Upper lobe of left lung (tissue), 6 donors: ENCODE results near the gene TTLL5. TPM values are rescaled to one million over a fixed set of nuclear protein-coding genes. Genes with fewer than 3 reads are reported as not detected.

ENCODE experiments used
- ATAC-seq, 2 donors: fragments of 200-7000 bp; cut with Tn5 transposase; one replicate each; pipeline ENCODE4 v1.9.1; 2022; ENCODE audit warnings: mild to moderate bottlenecking in 2 of 2, moderate library complexity in 2 of 2; ENCODE audit not compliant: low FRiP score in 2 of 2
- DNase-seq, 2 donors: peaks; one replicate each; pipeline ENCODE4 v3.0.0-alpha.2; 2019 to 2020
- H3K27ac ChIP-seq, 4 donors: fragments of 200-600 bp; sonication (generic); one replicate each; pipeline ENCODE4 v1.5.1; 2016 to 2019
- H3K27me3 ChIP-seq, 4 donors: fragments of 200-600 bp; sonication (generic); one replicate each; pipeline ENCODE4 v1.5.1; 2017 to 2019
- H3K36me3 ChIP-seq, 4 donors: fragments of 200-600 bp; sonication (generic); one replicate each; pipeline ENCODE4 v1.5.1; 2016 to 2019
- H3K4me1 ChIP-seq, 4 donors: fragments of 200-600 bp; sonication (generic); one replicate each; pipeline ENCODE4 v1.5.1; 2018 to 2019
- H3K4me3 ChIP-seq, 4 donors: fragments of 200-600 bp; sonication (generic); one replicate each; pipeline ENCODE4 v1.5.1; 2017 to 2019; ENCODE audit warnings: mild to moderate bottlenecking in 2 of 4, moderate library complexity in 1 of 4
- H3K9me3 ChIP-seq, 4 donors: fragments of 200-600 bp; sonication (generic); one replicate each; pipeline ENCODE4 v1.5.1; 2018 to 2019
- CTCF ChIP-seq, 6 experiments: fragments of 450-650 bp in 4 of 6; fragments of 200-600 bp in 2 of 6; sonication (generic) in 2 of 6; IDR thresholded peaks; one replicate each; pipeline ENCODE4 v1.5.1; 2016 to 2019; ENCODE audit warnings: antibody characterized with exemption in 6 of 6
- EP300 ChIP-seq, 4 donors: sonication (generic); formaldehyde crosslinking; IDR thresholded peaks; one replicate each; pipeline ENCODE4 v1.5.1; 2017; ENCODE audit warnings: antibody characterized with exemption in 4 of 4, control low read depth in 2 of 4
- POLR2A ChIP-seq, 4 donors: fragments of 450-650 bp; IDR thresholded peaks; one replicate each; pipeline ENCODE4 v1.5.1; 2016 to 2017; ENCODE audit warnings: antibody characterized with exemption in 4 of 4, mild to moderate bottlenecking in 2 of 4
- POLR2AphosphoS5 ChIP-seq, 2 donors: sonication (generic); formaldehyde crosslinking; IDR thresholded peaks; one replicate each; pipeline ENCODE4 v1.5.1; 2017; ENCODE audit warnings: antibody characterized with exemption in 2 of 2
- WGBS, 2 donors: methylation state at CpG; one replicate each; pipeline ENCODE4 v1.1.5; 2017 to 2018; 5-methylcytosine and 5-hydroxymethylcytosine counted together
- total RNA-seq, 6 donors: library from RNA; depleted of rRNA in 4 of 6; stranded (reverse); fragments of >200 nt in 4 of 6; gene quantifications; one replicate each; pipeline versions ENCODE4 v1.1.0 to v1.2.1, GENCODE V29; 2016 to 2021
- donor health status: DM: no; HTN: no; CAD: no; lungs with moderate emphysema.
- donor health status: DM: no; HTN: yes; CAD: no; lungs with severe emphysema.

Gene TTLL5
- total RNA-seq, 6 donors from 2014 or later = 24.5 to 85.9 (median 33.5) TPM

- Histone ChIP-seq H3K27ac (no peak overlapping the region), H3K27me3 (no peaks in the 10 kb centered on the region), H3K36me3 (peaks cover 0 to 10% (median 3%) of the 10 kb centered on the region in 4 donors), H3K4me3 (no peak overlapping the region), H3K9me3 (no peaks in the 10 kb centered on the region), H3K4me1 (peaks cover 0 to 16% (median 0%) of the 10 kb centered on the region in 4 donors)
- TF ChIP-seq EP300 (IDR thresholded peaks at IDR 0.05) (no peak), CTCF (IDR thresholded peaks at IDR 0.05) (no peak), POLR2A (IDR thresholded peaks at IDR 0.05) (no peak), POLR2AphosphoS5 (IDR thresholded peaks at IDR 0.05) (no peak)
- ATAC-seq = peak in 1 of 2 donors; percentile 70
- 85 to 98% methylated on average over 2 of the region's 2 CpGs for WGBS, 2 donors
- no peak for DNase-seq
Observed at GRCh38 chr14:75885829-75886228, 224.8 kb downstream of the TTLL5 start.

GRCh38 chr14:75886636-75887348 lies 225.7 kb downstream of the TTLL5 start:
- H3K36me3 ChIP-seq = peaks cover 0 to 10% (median 3%) of the 10 kb centered on the region in 4 donors
- H3K27me3 ChIP-seq = no peaks in the 10 kb centered on the region
- 69 to 75% methylated on average over 5 of the region's 5 CpGs for WGBS, 2 donors
- H3K4me3 ChIP-seq = no peak overlapping the region
- ATAC-seq (peak in 1 of 2 donors; percentile 58), DNase-seq (no peak)
- H3K27ac ChIP-seq = peak overlapping the region in 1 of 4 donors; percentile 17
- no peaks in the 10 kb centered on the region for H3K9me3 ChIP-seq
- TF ChIP-seq CTCF (IDR thresholded peaks at IDR 0.05) (no peak), POLR2A (IDR thresholded peaks at IDR 0.05) (no peak), POLR2AphosphoS5 (IDR thresholded peaks at IDR 0.05) (no peak), EP300 (IDR thresholded peaks at IDR 0.05) (no peak)
- H3K4me1 ChIP-seq = peaks cover 0 to 16% (median 0%) of the 10 kb centered on the region in 4 donors

GRCh38 chr14:75888945-75889344 lies 227.9 kb downstream of the TTLL5 start:
- no peak for TF ChIP-seq CTCF (IDR thresholded peaks at IDR 0.05)
- no peak for TF ChIP-seq EP300 (IDR thresholded peaks at IDR 0.05)
- no peak for TF ChIP-seq POLR2A (IDR thresholded peaks at IDR 0.05)
- 84 to 91% methylated on average over 2 of the region's 2 CpGs for WGBS, 2 donors
- no peak for DNase-seq
- Histone ChIP-seq H3K4me3 (no peak overlapping the region), H3K36me3 (peaks cover 0 to 5% (median 0%) of the 10 kb centered on the region in 4 donors), H3K4me1 (peaks cover 0 to 9% (median 0%) of the 10 kb centered on the region in 4 donors), H3K27me3 (no peaks in the 10 kb centered on the region), H3K9me3 (no peaks in the 10 kb centered on the region), H3K27ac (no peak overlapping the region)
- no peak for ATAC-seq

- no peak for DNase-seq
- Histone ChIP-seq H3K27ac (no peak overlapping the region), H3K36me3 (no peaks in the 10 kb centered on the region), H3K4me3 (no peak overlapping the region), H3K4me1 (no peaks in the 10 kb centered on the region), H3K27me3 (no peaks in the 10 kb centered on the region), H3K9me3 (no peaks in the 10 kb centered on the region)
- TF ChIP-seq CTCF (IDR thresholded peaks at IDR 0.05) = no peak
- TF ChIP-seq POLR2A (IDR thresholded peaks at IDR 0.05) = no peak
- TF ChIP-seq POLR2AphosphoS5 (IDR thresholded peaks at IDR 0.05) = no peak
- TF ChIP-seq EP300 (IDR thresholded peaks at IDR 0.05) = no peak
- 71 to 83% methylated on average over 2 of the region's 2 CpGs for WGBS, 2 donors
- ATAC-seq = no peak
Observed at GRCh38 chr14:75896341-75896740, 235.3 kb downstream of the TTLL5 start.

GRCh38 chr14:75904311-75904710 lies 243.3 kb downstream of the TTLL5 start:
- H3K27ac ChIP-seq = no peak overlapping the region
- H3K9me3 ChIP-seq = no peaks in the 10 kb centered on the region
- no peaks in the 10 kb centered on the region for H3K36me3 ChIP-seq
- H3K4me3 ChIP-seq = no peak overlapping the region
- ATAC-seq = no peak
- DNase-seq = no peak
- H3K4me1 ChIP-seq = peaks cover 0 to 5% (median 2%) of the 10 kb centered on the region in 4 donors
- WGBS, 2 donors = 62 to 64% methylated on average over 3 of the region's 3 CpGs
- no peak for TF ChIP-seq CTCF (IDR thresholded peaks at IDR 0.05)
- TF ChIP-seq EP300 (IDR thresholded peaks at IDR 0.05) = no peak
- no peak for TF ChIP-seq POLR2A (IDR thresholded peaks at IDR 0.05)
- TF ChIP-seq POLR2AphosphoS5 (IDR thresholded peaks at IDR 0.05) = no peak
- no peaks in the 10 kb centered on the region for H3K27me3 ChIP-seq
